GM10266 (cell line): Measurements from ENCODE around the gene MYO1H.
"Not testable (repeated sequence)": the region's sequence is repeated elsewhere in the genome, so short reads cannot be mapped to it uniquely, and the experiment has no call there.

ENCODE experiments used
- DNase-seq: peaks from one replicate; pipeline ENCODE4 v3.0.0; 2012; ENCODE audit errors: extremely low spot score
- CTCF ChIP-seq: IDR thresholded peaks from 2 replicates; pipeline ENCODE4 v1.5.1; 2012; ENCODE audit warnings: mild to moderate bottlenecking, low read depth; ENCODE audit not compliant: control insufficient read depth, insufficient read depth; ENCODE audit errors: missing control alignments

Gene MYO1H

DNA sequence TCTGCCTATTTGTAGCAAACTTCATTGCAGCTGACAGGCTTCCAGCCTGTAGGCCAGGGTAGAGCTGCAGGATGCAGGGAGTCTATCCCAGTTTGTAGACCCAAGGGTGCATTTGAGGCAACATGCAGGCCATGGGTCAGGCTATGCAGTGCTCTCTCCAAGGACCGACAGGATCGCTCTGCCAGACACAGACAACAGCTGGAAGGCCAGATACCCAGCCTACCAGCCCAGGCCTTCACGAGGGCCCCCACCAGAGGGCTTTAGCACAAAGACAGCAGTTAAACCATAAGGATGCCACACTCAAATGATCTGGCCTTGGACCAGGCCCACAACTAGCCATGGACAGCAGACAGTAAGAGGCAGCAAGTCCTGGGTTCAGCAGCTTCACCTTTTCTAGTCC lies 119.1 kb downstream of the MYO1H start:
- no peak for TF ChIP-seq CTCF
- no peak for DNase-seq

DNA sequence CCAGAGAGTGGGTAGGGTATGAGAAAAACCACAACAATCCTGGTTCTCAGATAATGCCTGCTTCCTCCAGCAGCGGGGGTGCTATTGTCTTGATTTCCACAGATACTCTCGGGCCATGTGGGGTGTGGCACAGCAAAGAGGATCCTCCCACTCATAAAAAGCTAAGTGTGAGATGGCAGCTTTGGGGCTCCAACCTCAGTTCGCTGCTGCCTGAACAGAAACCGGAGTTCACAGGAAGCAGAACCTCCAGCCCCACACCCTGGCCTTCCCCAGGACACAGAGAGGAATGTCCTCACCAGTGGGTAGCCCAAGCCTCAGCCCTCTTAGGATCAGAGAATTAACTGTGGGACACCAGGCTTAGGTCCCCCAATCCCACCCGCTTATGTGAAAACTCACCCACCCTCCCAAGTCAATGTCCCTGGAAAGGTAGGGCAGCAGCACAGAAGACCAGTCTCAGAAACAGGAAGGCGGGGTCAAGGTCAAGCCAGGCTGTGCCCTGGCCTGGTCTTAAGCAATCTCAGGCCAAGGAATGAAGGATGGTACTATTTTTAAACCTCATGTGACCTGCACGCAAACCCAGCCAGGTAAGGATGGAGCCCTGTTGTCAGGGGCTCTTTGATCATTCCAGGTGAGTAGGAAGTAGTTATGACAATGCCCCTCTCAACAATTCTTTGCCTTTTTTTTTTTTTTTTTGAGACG lies 120.4 kb downstream of the MYO1H start:
- no peak for DNase-seq
- no peak for TF ChIP-seq CTCF

- TF ChIP-seq CTCF, result no peak
- no peak for DNase-seq
Observed at GRCh38 chr12:109469517-109469916, 121.8 kb downstream of the MYO1H start.

GRCh38 chr12:109473006-109473405 lies 125.3 kb downstream of the MYO1H start:
- DNase-seq, result no peak
- no peak for TF ChIP-seq CTCF

- not testable (repeated sequence) for DNase-seq
Observed at GRCh38 chr12:109473526-109474270, 126.0 kb downstream of the MYO1H start.

DNA sequence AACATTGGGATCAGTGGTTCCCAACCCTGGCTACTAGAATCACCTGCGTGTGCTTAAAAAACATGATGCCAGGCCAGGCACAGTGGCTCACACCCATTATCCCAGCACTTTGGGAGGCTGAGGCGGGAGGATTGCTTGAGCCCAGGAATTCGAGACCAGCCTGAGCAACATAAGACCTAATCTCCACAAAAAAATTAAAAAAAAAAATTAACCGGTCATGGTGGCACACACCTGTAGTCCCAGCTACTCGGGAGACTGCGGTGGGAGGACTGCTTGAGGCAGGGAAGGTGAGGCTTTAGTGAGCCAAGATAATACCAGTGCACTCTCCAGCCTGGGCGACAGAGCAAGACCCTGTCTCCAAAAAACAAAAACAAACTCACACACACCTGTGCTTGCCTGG lies 127.4 kb downstream of the MYO1H start:
- no peak for TF ChIP-seq CTCF
- DNase-seq, result no peak

GRCh38 chr12:109475993-109476806 lies 128.5 kb downstream of the MYO1H start:
- DNase-seq, result no peak
- no peak for TF ChIP-seq CTCF
